Measurements from ENCODE around the gene PROM1.

The PROM1 gene

DNA sequence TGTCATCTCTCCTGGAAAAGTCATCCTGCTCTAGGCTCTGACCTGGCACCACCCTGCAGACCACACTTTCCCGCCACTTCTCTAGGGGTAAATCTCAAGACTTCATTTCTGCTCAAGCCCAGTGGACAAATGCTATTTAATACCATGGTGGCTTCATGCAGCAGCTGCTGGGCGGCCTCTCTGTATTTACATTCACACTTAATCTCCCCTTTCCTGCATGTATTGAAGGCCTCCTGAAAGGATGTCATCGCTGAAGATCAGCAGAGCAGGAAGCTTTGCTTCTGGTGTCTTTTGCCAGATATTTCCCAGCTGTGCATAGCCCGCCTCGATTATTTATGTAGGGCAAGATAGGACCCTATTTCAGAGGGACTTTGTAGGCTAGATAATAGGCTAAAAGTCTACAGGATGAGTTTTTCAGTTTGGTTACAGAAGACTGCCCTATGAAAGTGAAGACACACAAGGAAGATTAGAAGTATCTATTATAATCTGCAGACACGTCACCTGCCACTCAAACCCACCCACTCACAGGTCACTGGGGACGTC lies 17.2 kb downstream of the PROM1 start:
- Histone ChIP-seq H2AFZ (ENCODE audit: low read length, unreplicated experiment) (no peak overlapping the region), H3K36me3 (ENCODE audit: insufficient read depth, low read length) (no peaks in the 10 kb centered on the region), H3K79me2 (ENCODE audit: control insufficient read depth, insufficient read depth, low read length, unreplicated experiment) (no peaks in the 10 kb centered on the region), H3K4me3 (ENCODE audit: low read depth, low read length) (no peak overlapping the region), H3K27me3 (ENCODE audit: insufficient read depth, low read length) (peaks cover 32% of the 10 kb centered on the region), H3K27ac (ENCODE audit: low read depth, low read length) (no peak overlapping the region), H3K4me1 (ENCODE audit: control insufficient read depth, insufficient read depth, low read length, unreplicated experiment) (no peaks in the 10 kb centered on the region)

DNA sequence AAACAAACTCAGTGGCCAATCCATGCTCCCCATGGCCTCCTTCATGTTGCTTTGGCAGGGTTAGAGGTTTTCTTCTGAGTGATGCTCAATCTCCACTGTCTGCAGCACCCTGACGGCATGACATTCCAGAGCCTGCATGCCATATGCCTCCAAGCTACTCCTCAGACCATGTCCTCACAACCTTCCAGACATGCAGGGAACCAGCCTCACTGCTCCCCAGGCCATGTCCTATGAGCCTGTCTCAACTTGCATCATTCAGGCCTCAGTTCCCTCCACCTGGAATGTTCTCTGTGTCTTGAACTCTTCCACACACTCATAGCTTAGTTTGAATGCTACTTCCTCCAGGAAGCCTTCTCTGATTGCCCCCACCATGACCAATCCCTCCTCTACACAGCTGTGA lies 18.8 kb downstream of the PROM1 start:
- no peak overlapping the region for H3K4me3 ChIP-seq (ENCODE audit: low read depth, low read length)
- H3K36me3 ChIP-seq (ENCODE audit: insufficient read depth, low read length), result no peaks in the 10 kb centered on the region
- H3K79me2 ChIP-seq (ENCODE audit: control insufficient read depth, insufficient read depth, low read length, unreplicated experiment), result no peaks in the 10 kb centered on the region
- peaks cover 25% of the 10 kb centered on the region for H3K27me3 ChIP-seq (ENCODE audit: insufficient read depth, low read length)
- H3K4me1 ChIP-seq (ENCODE audit: control insufficient read depth, insufficient read depth, low read length, unreplicated experiment), result no peaks in the 10 kb centered on the region
- no peak overlapping the region for H2AFZ ChIP-seq (ENCODE audit: low read length, unreplicated experiment)
- no peak overlapping the region for H3K27ac ChIP-seq (ENCODE audit: low read depth, low read length)

DNA sequence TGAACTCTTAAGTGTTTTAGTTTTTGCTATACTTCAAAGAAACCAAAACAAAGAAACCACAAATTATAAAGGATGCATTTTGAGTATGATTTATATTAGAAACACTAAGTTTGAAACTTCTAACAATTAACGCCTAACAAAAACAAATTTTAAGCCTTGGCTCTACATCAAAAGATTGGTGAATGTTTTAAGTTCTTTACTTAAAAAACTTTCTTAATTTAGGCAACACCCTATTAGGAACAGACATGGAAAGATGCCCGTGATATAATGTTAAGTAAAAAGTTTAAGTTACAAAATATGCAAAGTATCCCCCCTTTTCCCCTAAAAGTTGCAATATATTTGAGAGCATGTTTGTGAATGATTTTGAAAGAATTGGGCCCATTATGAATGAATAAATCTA lies 21.2 kb downstream of the PROM1 start:
- Histone ChIP-seq H3K27me3 (ENCODE audit: insufficient read depth, low read length) (peaks cover 29% of the 10 kb centered on the region), H2AFZ (ENCODE audit: low read length, unreplicated experiment) (no peak overlapping the region), H3K27ac (ENCODE audit: low read depth, low read length) (no peak overlapping the region), H3K36me3 (ENCODE audit: insufficient read depth, low read length) (no peaks in the 10 kb centered on the region), H3K79me2 (ENCODE audit: control insufficient read depth, insufficient read depth, low read length, unreplicated experiment) (no peaks in the 10 kb centered on the region), H3K4me1 (ENCODE audit: control insufficient read depth, insufficient read depth, low read length, unreplicated experiment) (no peaks in the 10 kb centered on the region), H3K4me3 (ENCODE audit: low read depth, low read length) (no peak overlapping the region)

DNA sequence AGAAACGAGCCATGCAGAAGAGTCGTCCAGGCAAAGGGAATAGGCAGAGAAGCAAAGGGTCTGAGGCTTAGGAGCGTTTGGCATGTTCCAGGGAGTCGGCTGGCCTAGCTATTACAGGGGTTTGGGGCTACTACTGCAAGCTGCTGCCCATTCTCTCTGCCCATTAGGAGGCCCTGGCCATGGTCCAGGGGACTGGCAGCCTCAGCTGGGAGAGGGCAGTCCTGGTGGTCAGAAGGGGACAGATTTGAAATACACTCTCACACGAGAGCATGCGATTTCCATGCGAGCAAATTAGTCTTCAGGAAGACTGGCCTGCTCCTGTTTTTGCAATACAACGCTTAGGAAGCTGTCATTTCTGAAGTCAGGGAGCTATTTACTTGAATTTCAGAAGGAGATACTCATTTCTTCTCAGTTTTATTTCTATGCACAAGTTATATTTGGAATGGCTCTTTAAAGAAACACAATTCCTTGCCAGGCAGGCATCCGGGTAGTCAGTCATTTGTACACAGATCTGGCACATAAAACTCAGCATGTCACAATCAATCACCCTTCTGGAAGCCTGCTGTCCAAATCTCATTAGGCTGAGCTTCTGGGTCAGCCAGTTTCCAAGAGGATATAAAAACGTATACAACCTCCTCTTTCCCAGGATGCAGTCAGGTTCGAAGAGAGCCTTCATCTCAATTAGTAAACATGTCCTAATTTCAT lies 27.0 kb downstream of the PROM1 start:
- Histone ChIP-seq H3K27me3 (ENCODE audit: insufficient read depth, low read length) (peaks cover 77% of the 10 kb centered on the region), H2AFZ (ENCODE audit: low read length, unreplicated experiment) (no peak overlapping the region), H3K36me3 (ENCODE audit: insufficient read depth, low read length) (no peaks in the 10 kb centered on the region), H3K4me1 (ENCODE audit: control insufficient read depth, insufficient read depth, low read length, unreplicated experiment) (no peaks in the 10 kb centered on the region), H3K4me3 (ENCODE audit: low read depth, low read length) (no peak overlapping the region), H3K79me2 (ENCODE audit: control insufficient read depth, insufficient read depth, low read length, unreplicated experiment) (no peaks in the 10 kb centered on the region), H3K27ac (ENCODE audit: low read depth, low read length) (no peak overlapping the region)

DNA sequence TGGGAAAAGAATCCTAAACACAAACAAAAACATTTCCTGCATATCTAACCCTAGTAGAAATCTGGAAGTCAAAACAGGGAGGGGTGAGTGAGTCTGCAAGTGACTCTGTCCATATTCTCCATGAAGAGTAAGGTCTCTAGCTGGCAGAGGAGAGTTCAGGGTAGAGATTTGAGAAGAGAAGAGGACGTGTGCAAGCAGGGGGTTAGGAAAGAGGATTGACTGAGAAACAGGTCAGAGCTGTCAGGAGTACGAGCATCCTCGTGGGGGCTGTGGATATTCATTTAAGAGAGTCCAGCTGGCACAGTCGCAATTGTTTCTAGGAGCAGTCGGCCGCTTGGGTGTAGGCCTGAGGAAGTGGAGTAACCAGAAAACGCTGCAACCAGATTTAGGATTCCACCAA lies 27.9 kb downstream of the PROM1 start:
- Histone ChIP-seq H3K27ac (ENCODE audit: low read depth, low read length) (no peak overlapping the region), H3K27me3 (ENCODE audit: insufficient read depth, low read length) (peaks cover 79% of the 10 kb centered on the region), H2AFZ (ENCODE audit: low read length, unreplicated experiment) (no peak overlapping the region), H3K36me3 (ENCODE audit: insufficient read depth, low read length) (no peaks in the 10 kb centered on the region), H3K79me2 (ENCODE audit: control insufficient read depth, insufficient read depth, low read length, unreplicated experiment) (no peaks in the 10 kb centered on the region), H3K4me3 (ENCODE audit: low read depth, low read length) (no peak overlapping the region), H3K4me1 (ENCODE audit: control insufficient read depth, insufficient read depth, low read length, unreplicated experiment) (no peaks in the 10 kb centered on the region)

DNA sequence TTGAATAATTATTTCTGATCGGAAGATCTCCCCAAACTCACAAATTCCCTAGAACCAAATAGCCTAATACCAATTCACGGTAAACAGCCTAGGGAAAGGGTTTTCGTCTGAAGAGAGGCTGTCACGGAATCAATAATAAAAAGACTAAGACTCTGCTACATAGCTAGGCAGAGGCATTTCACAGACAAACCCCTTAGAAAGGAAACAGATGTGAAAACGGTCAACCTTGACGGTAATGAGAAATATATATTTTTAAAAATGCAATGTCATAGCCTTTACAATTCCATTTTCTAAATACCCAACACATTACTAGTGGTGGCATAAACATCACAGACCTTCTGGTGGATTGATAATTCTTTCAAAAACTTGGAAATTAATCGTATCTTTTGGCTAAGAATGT lies 28.4 kb downstream of the PROM1 start:
- Histone ChIP-seq H3K27me3 (ENCODE audit: insufficient read depth, low read length) (peaks cover 82% of the 10 kb centered on the region), H3K4me3 (ENCODE audit: low read depth, low read length) (no peak overlapping the region), H2AFZ (ENCODE audit: low read length, unreplicated experiment) (no peak overlapping the region), H3K27ac (ENCODE audit: low read depth, low read length) (no peak overlapping the region), H3K4me1 (ENCODE audit: control insufficient read depth, insufficient read depth, low read length, unreplicated experiment) (no peaks in the 10 kb centered on the region), H3K36me3 (ENCODE audit: insufficient read depth, low read length) (no peaks in the 10 kb centered on the region), H3K79me2 (ENCODE audit: control insufficient read depth, insufficient read depth, low read length, unreplicated experiment) (no peaks in the 10 kb centered on the region)

DNA sequence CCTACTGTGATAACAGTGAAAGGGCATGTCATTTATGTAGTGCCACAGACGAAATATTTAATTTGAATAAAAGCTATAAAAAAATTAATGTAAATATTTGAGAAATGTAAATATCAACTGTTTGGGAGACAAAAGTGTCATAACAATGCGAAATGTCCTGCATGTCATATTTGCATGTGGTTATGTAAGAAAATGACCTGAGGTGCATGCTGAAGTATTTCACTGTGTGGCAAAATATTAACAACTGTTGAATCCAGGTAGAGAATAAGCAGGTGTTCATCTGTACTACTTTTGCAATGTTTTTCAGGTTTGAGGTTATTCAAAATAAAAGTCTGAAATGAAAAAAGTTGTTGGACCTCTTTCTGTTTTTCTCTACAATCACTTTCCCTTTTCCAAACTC lies 30.9 kb downstream of the PROM1 start:
- Histone ChIP-seq H3K79me2 (ENCODE audit: control insufficient read depth, insufficient read depth, low read length, unreplicated experiment) (no peaks in the 10 kb centered on the region), H3K4me1 (ENCODE audit: control insufficient read depth, insufficient read depth, low read length, unreplicated experiment) (no peaks in the 10 kb centered on the region), H3K36me3 (ENCODE audit: insufficient read depth, low read length) (no peaks in the 10 kb centered on the region), H3K27me3 (ENCODE audit: insufficient read depth, low read length) (peaks cover 92% of the 10 kb centered on the region), H3K4me3 (ENCODE audit: low read depth, low read length) (no peak overlapping the region), H3K27ac (ENCODE audit: low read depth, low read length) (no peak overlapping the region), H2AFZ (ENCODE audit: low read length, unreplicated experiment) (no peak overlapping the region)

DNA sequence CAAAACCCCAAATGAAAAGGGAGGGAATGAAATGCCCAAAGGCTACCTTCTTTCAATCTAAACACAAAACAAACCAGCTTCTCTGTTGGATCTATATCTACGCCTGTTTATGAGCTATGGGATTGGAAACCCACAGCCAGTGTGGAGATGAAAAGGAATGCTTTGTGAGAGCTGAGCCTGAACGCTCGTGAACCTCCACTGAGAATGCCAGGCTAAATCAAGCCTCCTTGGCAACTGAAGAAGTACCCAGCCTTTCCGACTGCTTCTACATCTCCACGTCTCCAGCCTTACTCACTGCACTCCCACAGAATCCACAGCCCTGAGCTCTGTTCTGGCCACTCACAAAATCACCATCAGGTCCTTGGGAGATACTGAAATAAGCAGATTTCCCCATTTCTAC lies 31.8 kb downstream of the PROM1 start:
- H3K79me2 ChIP-seq (ENCODE audit: control insufficient read depth, insufficient read depth, low read length, unreplicated experiment), result no peaks in the 10 kb centered on the region
- no peaks in the 10 kb centered on the region for H3K36me3 ChIP-seq (ENCODE audit: insufficient read depth, low read length)
- no peaks in the 10 kb centered on the region for H3K4me1 ChIP-seq (ENCODE audit: control insufficient read depth, insufficient read depth, low read length, unreplicated experiment)
- H3K27me3 ChIP-seq (ENCODE audit: insufficient read depth, low read length), result peaks cover 89% of the 10 kb centered on the region
- H2AFZ ChIP-seq (ENCODE audit: low read length, unreplicated experiment), result no peak overlapping the region
- H3K4me3 ChIP-seq (ENCODE audit: low read depth, low read length), result no peak overlapping the region
- H3K27ac ChIP-seq (ENCODE audit: low read depth, low read length), result no peak overlapping the region

DNA sequence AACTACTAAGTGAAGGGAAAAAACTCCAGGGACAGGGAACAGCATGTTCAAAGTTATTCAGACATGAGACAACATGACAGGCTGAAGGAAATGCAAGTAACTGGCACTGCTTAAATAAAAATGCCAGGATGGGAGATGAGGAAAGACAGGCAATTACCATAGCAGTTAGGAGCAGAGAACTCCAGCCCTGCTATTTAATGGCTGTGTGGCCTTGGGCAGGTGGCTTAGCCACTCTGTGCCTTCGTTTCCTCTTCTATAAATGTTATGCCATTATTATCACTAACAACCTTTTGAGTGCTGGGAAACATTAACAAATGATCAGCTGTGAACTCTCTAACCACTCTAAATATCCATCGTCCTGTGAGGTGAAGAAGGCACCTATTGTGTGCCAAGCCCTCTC lies 32.7 kb downstream of the PROM1 start:
- Histone ChIP-seq H3K36me3 (ENCODE audit: insufficient read depth, low read length) (no peaks in the 10 kb centered on the region), H3K27me3 (ENCODE audit: insufficient read depth, low read length) (peaks cover 84% of the 10 kb centered on the region), H3K4me3 (ENCODE audit: low read depth, low read length) (no peak overlapping the region), H3K27ac (ENCODE audit: low read depth, low read length) (no peak overlapping the region), H3K4me1 (ENCODE audit: control insufficient read depth, insufficient read depth, low read length, unreplicated experiment) (no peaks in the 10 kb centered on the region), H3K79me2 (ENCODE audit: control insufficient read depth, insufficient read depth, low read length, unreplicated experiment) (no peaks in the 10 kb centered on the region), H2AFZ (ENCODE audit: low read length, unreplicated experiment) (no peak overlapping the region)

DNA sequence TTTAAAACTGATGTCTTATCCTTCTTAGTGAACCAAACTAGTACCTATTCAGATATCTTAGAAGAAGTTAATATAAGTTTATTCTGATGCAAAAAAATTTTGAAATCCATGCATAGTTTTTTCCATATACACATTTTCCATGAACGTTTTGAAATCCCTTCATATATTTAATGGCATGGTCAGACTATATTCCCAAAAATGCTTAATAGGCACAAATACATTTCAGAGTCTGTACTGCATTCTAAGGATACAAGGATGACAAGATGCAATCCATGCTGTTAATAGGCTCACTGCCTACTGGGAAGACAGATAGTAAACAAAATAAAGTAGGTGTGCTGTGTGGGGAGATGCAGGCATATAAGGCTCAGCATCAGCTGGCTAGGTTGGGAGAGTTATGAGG lies 33.2 kb downstream of the PROM1 start:
- no peaks in the 10 kb centered on the region for H3K79me2 ChIP-seq (ENCODE audit: control insufficient read depth, insufficient read depth, low read length, unreplicated experiment)
- no peaks in the 10 kb centered on the region for H3K4me1 ChIP-seq (ENCODE audit: control insufficient read depth, insufficient read depth, low read length, unreplicated experiment)
- no peaks in the 10 kb centered on the region for H3K36me3 ChIP-seq (ENCODE audit: insufficient read depth, low read length)
- H3K27me3 ChIP-seq (ENCODE audit: insufficient read depth, low read length), result peaks cover 84% of the 10 kb centered on the region
- no peak overlapping the region for H3K27ac ChIP-seq (ENCODE audit: low read depth, low read length)
- no peak overlapping the region for H2AFZ ChIP-seq (ENCODE audit: low read length, unreplicated experiment)
- H3K4me3 ChIP-seq (ENCODE audit: low read depth, low read length), result no peak overlapping the region

DNA sequence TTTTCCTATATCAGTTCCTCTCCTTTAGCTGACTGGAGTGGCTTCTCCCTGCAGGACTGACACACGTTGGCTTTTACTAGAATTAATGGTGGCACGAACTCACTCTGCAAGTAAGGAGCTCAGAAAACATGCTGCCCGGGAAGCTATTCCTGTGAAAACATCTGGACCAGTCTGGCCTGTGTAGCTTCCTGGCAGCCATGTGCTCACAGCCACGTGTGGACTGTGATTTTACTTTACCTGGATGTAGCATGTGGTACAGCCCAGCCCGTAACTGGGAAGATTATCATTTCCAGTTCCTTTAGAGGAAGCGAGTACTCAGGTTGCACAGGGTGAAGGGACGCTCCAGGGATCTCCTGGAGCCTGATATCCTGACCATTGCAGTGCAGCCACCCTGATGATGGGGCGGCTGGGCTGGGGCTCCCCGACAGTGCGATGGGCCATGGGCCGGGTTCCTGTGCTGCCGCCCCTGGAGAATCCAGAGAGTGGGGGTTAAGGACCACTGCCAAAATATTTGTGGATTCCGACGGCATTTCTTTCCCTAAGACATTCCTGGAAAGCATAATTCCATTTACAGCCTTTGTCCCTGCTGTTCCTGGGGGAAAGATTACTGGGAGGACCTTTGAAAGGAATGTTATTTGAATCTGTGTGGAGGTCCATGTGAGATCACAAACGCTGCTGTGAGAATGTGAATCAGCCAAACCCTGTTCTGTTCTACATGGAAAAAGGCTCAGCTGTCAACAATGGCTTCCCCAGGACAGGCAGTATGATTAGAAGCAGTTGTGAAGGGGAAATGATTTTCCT lies 35.0 kb downstream of the PROM1 start:
- Histone ChIP-seq H3K4me1 (ENCODE audit: control insufficient read depth, insufficient read depth, low read length, unreplicated experiment) (no peaks in the 10 kb centered on the region), H3K27me3 (ENCODE audit: insufficient read depth, low read length) (peaks cover 69% of the 10 kb centered on the region), H3K4me3 (ENCODE audit: low read depth, low read length) (no peak overlapping the region), H3K36me3 (ENCODE audit: insufficient read depth, low read length) (no peaks in the 10 kb centered on the region), H3K79me2 (ENCODE audit: control insufficient read depth, insufficient read depth, low read length, unreplicated experiment) (no peaks in the 10 kb centered on the region), H3K27ac (ENCODE audit: low read depth, low read length) (no peak overlapping the region), H2AFZ (ENCODE audit: low read length, unreplicated experiment) (no peak overlapping the region)

Measured in ACC112 (cell line).